Measurements from ENCODE around the gene MPDU1.
A peak's percentile ranks its signal among the peaks of the same experiment; 100 is the strongest.

Gene MPDU1

DNA sequence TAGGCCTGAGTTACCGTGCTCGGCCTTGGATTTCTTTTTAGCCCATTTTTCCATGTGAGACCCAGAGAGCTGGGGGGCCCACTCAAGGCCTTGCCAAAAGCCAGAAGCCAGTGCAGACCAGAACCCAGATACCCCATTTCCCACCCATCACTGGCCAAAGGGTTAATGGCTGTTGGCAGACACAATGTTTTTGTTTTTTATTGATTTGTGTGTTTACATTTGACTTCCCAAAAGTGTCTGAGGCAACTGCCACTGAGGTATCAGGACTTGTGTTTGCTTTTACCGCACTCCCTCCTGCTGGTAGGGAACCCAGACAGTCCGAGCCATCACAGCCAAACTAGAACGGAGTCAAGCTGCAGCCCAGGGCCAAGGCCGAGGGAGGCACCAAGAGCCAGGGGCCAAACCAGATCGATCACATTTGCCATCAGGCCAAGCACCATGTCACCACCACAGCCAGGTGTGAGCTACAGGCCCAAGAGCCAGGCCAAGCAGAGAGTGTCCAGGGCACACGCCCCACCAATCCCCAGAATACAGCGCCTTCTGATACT is 42.5 kb upstream of the MPDU1 start:
- Histone ChIP-seq H2BK5ac (ENCODE audit: low read length) (no peak overlapping the region), H3K14ac (ENCODE audit: low read length) (no peak overlapping the region), H2BK12ac (ENCODE audit: low read length) (no peak overlapping the region), H3K4ac (ENCODE audit: low read length) (no peak overlapping the region), H3K9ac (ENCODE audit: low read depth, low read length, poor library complexity) (no peak overlapping the region), H2AFZ (ENCODE audit: low read length) (no peak overlapping the region), H2AK5ac (ENCODE audit: low read depth, low read length) (no peak overlapping the region), H2BK15ac (ENCODE audit: low read length) (no peak overlapping the region), H4K8ac (ENCODE audit: low read depth, low read length) (no peak overlapping the region), H3K9me3 (replicated peaks in 1 of 2; ENCODE audit: control insufficient read depth in 2 of 2, insufficient read depth in 1 of 2, low read depth in 1 of 2, low read length in 2 of 2) (peaks cover 9 to 13% of the 10 kb centered on the region in 2 donors), H3K23ac (ENCODE audit: low read depth, low read length, poor library complexity) (no peak overlapping the region), H4K91ac (ENCODE audit: low read depth, low read length, poor library complexity) (no peak overlapping the region), H2BK120ac (ENCODE audit: low read depth, low read length) (no peak overlapping the region), H3K36me3 (replicated peaks in 1 of 2; ENCODE audit: control insufficient read depth in 2 of 2, insufficient read depth in 2 of 2, low read length in 2 of 2) (no peaks in the 10 kb centered on the region), H3K18ac (ENCODE audit: low read length) (peak overlapping the region; percentile 44), H3K4me2 (ENCODE audit: insufficient read depth, low read length, poor library complexity, severe bottlenecking) (no peak overlapping the region), H3K27me3 (ENCODE audit: control insufficient read depth in 3 of 3, insufficient read depth in 3 of 3, low read depth in 1 of 3, low read length in 3 of 3) (peaks cover 0 to 16% (median 0%) of the 10 kb centered on the region in 3 experiments), H3K27ac (replicated peaks; ENCODE audit: low read length) (no peak overlapping the region), H3K4me3 (ENCODE audit: low read length in 2 of 2) (peak overlapping the region in 1 of 2 donors; percentile 13), H3K4me1 (ENCODE audit: control insufficient read depth in 2 of 2, insufficient read depth in 1 of 2, low read depth in 1 of 2, low read length in 2 of 2) (no peaks in the 10 kb centered on the region), H3K79me1 (ENCODE audit: low read depth, low read length) (no peaks in the 10 kb centered on the region)
- no peak for DNase-seq (ENCODE audit: low spot score)
- no CpG with 5 or more reads among the region's 9 CpGs for WGBS, 2 donors (ENCODE audit: extremely low coverage in 2 of 2, insufficient read length in 2 of 2, insufficient replicate concordance in 1 of 2)

DNA sequence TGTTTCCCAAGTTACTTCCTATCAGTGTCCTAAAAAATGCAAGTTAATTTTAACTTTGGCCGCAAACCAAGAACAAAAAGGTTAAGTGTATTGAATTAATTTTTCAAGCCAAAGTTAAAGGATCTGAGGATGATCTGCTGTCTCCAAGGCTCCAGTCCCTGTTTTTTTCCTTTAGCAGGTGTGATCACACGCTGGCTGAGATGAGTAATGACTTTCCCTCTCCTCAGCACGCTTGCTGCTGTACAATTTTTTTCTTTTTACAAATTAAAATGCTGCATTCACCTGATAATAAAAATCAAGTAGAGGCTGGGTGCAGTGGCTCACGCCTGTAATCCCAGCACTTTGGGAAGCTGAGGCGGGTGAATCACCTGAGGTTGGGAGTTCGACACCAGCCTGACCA is 38.7 kb upstream of the MPDU1 start:
- H2BK120ac ChIP-seq (ENCODE audit: low read depth, low read length), result no peak overlapping the region
- H3K79me1 ChIP-seq (ENCODE audit: low read depth, low read length), result peaks cover 3% of the 10 kb centered on the region
- H3K4ac ChIP-seq (ENCODE audit: low read length), result no peak overlapping the region
- no peak overlapping the region for H3K4me2 ChIP-seq (ENCODE audit: insufficient read depth, low read length, poor library complexity, severe bottlenecking)
- no peaks in the 10 kb centered on the region for H3K36me3 ChIP-seq (replicated peaks in 1 of 2; ENCODE audit: control insufficient read depth in 2 of 2, insufficient read depth in 2 of 2, low read length in 2 of 2)
- no peak overlapping the region for H4K8ac ChIP-seq (ENCODE audit: low read depth, low read length)
- no peak overlapping the region for H3K4me3 ChIP-seq (ENCODE audit: low read length in 2 of 2)
- peaks cover 0 to 33% (median 10%) of the 10 kb centered on the region in 3 experiments for H3K27me3 ChIP-seq (ENCODE audit: control insufficient read depth in 3 of 3, insufficient read depth in 3 of 3, low read depth in 1 of 3, low read length in 3 of 3)
- no peak overlapping the region for H4K91ac ChIP-seq (ENCODE audit: low read depth, low read length, poor library complexity)
- no peaks in the 10 kb centered on the region for H3K9me3 ChIP-seq (replicated peaks in 1 of 2; ENCODE audit: control insufficient read depth in 2 of 2, insufficient read depth in 1 of 2, low read depth in 1 of 2, low read length in 2 of 2)
- no peak overlapping the region for H2AFZ ChIP-seq (ENCODE audit: low read length)
- H2BK5ac ChIP-seq (ENCODE audit: low read length), result no peak overlapping the region
- no peak overlapping the region for H3K18ac ChIP-seq (ENCODE audit: low read length)
- no peak for DNase-seq (ENCODE audit: low spot score)
- WGBS, 2 donors (ENCODE audit: extremely low coverage in 2 of 2, insufficient read length in 2 of 2, insufficient replicate concordance in 1 of 2), result no CpG with 5 or more reads among the region's 6 CpGs
- H2AK5ac ChIP-seq (ENCODE audit: low read depth, low read length), result no peak overlapping the region
- no peak overlapping the region for H2BK12ac ChIP-seq (ENCODE audit: low read length)
- H3K27ac ChIP-seq (replicated peaks; ENCODE audit: low read length), result no peak overlapping the region
- no peak overlapping the region for H3K14ac ChIP-seq (ENCODE audit: low read length)
- H3K9ac ChIP-seq (ENCODE audit: low read depth, low read length, poor library complexity), result no peak overlapping the region
- no peak overlapping the region for H2BK15ac ChIP-seq (ENCODE audit: low read length)
- H3K23ac ChIP-seq (ENCODE audit: low read depth, low read length, poor library complexity), result no peak overlapping the region
- peaks cover 4 to 6% of the 10 kb centered on the region in 2 donors for H3K4me1 ChIP-seq (ENCODE audit: control insufficient read depth in 2 of 2, insufficient read depth in 1 of 2, low read depth in 1 of 2, low read length in 2 of 2)

- Histone ChIP-seq H3K27ac (replicated peaks; ENCODE audit: low read length) (no peak within 1 kb of the TSS), H2BK15ac (ENCODE audit: low read length) (peak within 1 kb of the TSS; percentile 98), H3K4me3 (ENCODE audit: low read length in 2 of 2) (peak within 1 kb of the TSS; percentile 51 to 76), H2BK12ac (ENCODE audit: low read length) (no peak within 1 kb of the TSS), H3K4me2 (ENCODE audit: insufficient read depth, low read length, poor library complexity, severe bottlenecking) (peak within 1 kb of the TSS; percentile 80), H3K23ac (ENCODE audit: low read depth, low read length, poor library complexity) (peak within 1 kb of the TSS; percentile 96), H4K91ac (ENCODE audit: low read depth, low read length, poor library complexity) (peak within 1 kb of the TSS; percentile 85), H3K27me3 (ENCODE audit: control insufficient read depth in 3 of 3, insufficient read depth in 3 of 3, low read depth in 1 of 3, low read length in 3 of 3) (peaks cover 0 to 44% (median 10%) of the 10 kb centered on the region in 3 experiments), H4K8ac (ENCODE audit: low read depth, low read length) (peak within 1 kb of the TSS; percentile 96), H3K4ac (ENCODE audit: low read length) (peak within 1 kb of the TSS; percentile 66), H2BK5ac (ENCODE audit: low read length) (peak within 1 kb of the TSS; percentile 53), H2AK5ac (ENCODE audit: low read depth, low read length) (peak within 1 kb of the TSS; percentile 98), H3K9ac (ENCODE audit: low read depth, low read length, poor library complexity) (peak within 1 kb of the TSS; percentile 91), H3K14ac (ENCODE audit: low read length) (peak within 1 kb of the TSS; percentile 89), H3K4me1 (ENCODE audit: control insufficient read depth in 2 of 2, insufficient read depth in 1 of 2, low read depth in 1 of 2, low read length in 2 of 2) (peaks cover 4 to 6% of the 10 kb centered on the region in 2 donors), H3K36me3 (replicated peaks in 1 of 2; ENCODE audit: control insufficient read depth in 2 of 2, insufficient read depth in 2 of 2, low read length in 2 of 2) (no peaks in the 10 kb centered on the region), H3K9me3 (replicated peaks in 1 of 2; ENCODE audit: control insufficient read depth in 2 of 2, insufficient read depth in 1 of 2, low read depth in 1 of 2, low read length in 2 of 2) (no peaks in the 10 kb centered on the region), H2BK120ac (ENCODE audit: low read depth, low read length) (peak within 1 kb of the TSS; percentile 61), H2AFZ (ENCODE audit: low read length) (peak within 1 kb of the TSS; percentile 97), H3K79me1 (ENCODE audit: low read depth, low read length) (peaks cover 3% of the 10 kb centered on the region), H3K18ac (ENCODE audit: low read length) (peak within 1 kb of the TSS; percentile 96)
- WGBS, 2 donors (ENCODE audit: extremely low coverage in 2 of 2, insufficient read length in 2 of 2, insufficient replicate concordance in 1 of 2), result no CpG with 5 or more reads among the region's 65 CpGs
- no peak for DNase-seq (ENCODE audit: low spot score)
Measured at GRCh38 chr17:7548585-7549400, 34.9 kb upstream of the MPDU1 start, which contains the start of gene TNFSF12. TSS of gene TNFSF12 (plus strand) at chr17:7549058. CDS start at chr17:7549154, 96 bp downstream.

Measured in neuronal stem cell (in vitro differentiated cells).